HG03469 (cell line): Measurements from ENCODE around the gene TNFAIP6.
A peak's percentile ranks its signal among the peaks of the same experiment; 100 is the strongest.
"Not testable (repeated sequence)": the region's sequence is repeated elsewhere in the genome, so short reads cannot be mapped to it uniquely, and the experiment has no call there.

Experiments
- ATAC-seq: cut with Tn5 transposase; IDR thresholded peaks from one replicate; pipeline ENCODE4 v1.9.1; 2021; ENCODE audit warnings: mild to moderate bottlenecking, moderate library complexity, moderate number of reproducible peaks; ENCODE audit not compliant: unreplicated experiment

The TNFAIP6 gene

GRCh38 chr2:151410485-151410834, 53.1 kb downstream of the TNFAIP6 start:
- ATAC-seq, result peak; percentile 17

GRCh38 chr2:151417650-151418049, 60.3 kb downstream of the TNFAIP6 start:
- ATAC-seq, result no peak

GRCh38 chr2:151421681-151422080, 64.3 kb downstream of the TNFAIP6 start:
- ATAC-seq, result not testable (repeated sequence)

GRCh38 chr2:151422917-151423439, 65.6 kb downstream of the TNFAIP6 start:
- ATAC-seq, result peak; percentile 71

- no peak for ATAC-seq
Measured at GRCh38 chr2:151423760-151424159, 66.4 kb downstream of the TNFAIP6 start.
